Fibroblast of lung (primary cell): ENCODE measurements around the gene PCSK6. TPM values are rescaled to one million over a fixed set of nuclear protein-coding genes. Genes with fewer than 3 reads are reported as not detected.

ENCODE experiments used
- DNase-seq, 2 donors: peaks; one replicate each; pipeline versions ENCODE4 v3.0.0 to v3.0.0-alpha.2; 2010; ENCODE audit warnings: low read depth in 2 of 2
- H2AFZ ChIP-seq: 2 replicates; pipeline ENCODE4 v1.5.1; 2012; ENCODE audit warnings: low read length, control low read depth, inconsistent platforms
- H3K27ac ChIP-seq: 2 replicates; pipeline ENCODE4 v1.5.1; 2011; ENCODE audit warnings: low read length, control low read depth; ENCODE audit not compliant: insufficient read depth
- H3K27me3 ChIP-seq: 2 replicates; pipeline ENCODE4 v1.5.1; 2011; ENCODE audit warnings: mild to moderate bottlenecking, low read length; ENCODE audit not compliant: control insufficient read depth, insufficient read depth
- H3K36me3 ChIP-seq: 2 replicates; pipeline ENCODE4 v1.5.1; 2011; ENCODE audit warnings: low read length; ENCODE audit not compliant: control insufficient read depth, insufficient read depth
- H3K4me1 ChIP-seq: 2 replicates; pipeline ENCODE4 v1.5.1; 2011; ENCODE audit warnings: low read length; ENCODE audit not compliant: control insufficient read depth, insufficient read depth; ENCODE audit errors: extremely low read depth
- H3K4me2 ChIP-seq: 2 replicates; pipeline ENCODE4 v1.5.1; 2011; ENCODE audit warnings: low read length, control low read depth; ENCODE audit not compliant: insufficient read depth; ENCODE audit errors: extremely low read depth
- H3K4me3 ChIP-seq, 4 experiments: fragments of 200-600 bp in 1 of 4; sonication (generic) in 1 of 4; replicated peaks in 1 of 4; 2 replicates each; pipeline ENCODE4 v1.5.1; 2011 to 2016; ENCODE audit warnings: low read length in 4 of 4, low read depth in 3 of 4, mild to moderate bottlenecking in 3 of 4, control low read depth in 2 of 4, inconsistent platforms in 1 of 4, mixed read lengths in 1 of 4; ENCODE audit not compliant: insufficient read depth in 1 of 4; ENCODE audit errors: control extremely low read depth in 1 of 4
- H3K79me2 ChIP-seq: 2 replicates; pipeline ENCODE4 v1.5.1; 2012; ENCODE audit warnings: mild to moderate bottlenecking, low read length, inconsistent platforms; ENCODE audit not compliant: control insufficient read depth, insufficient read depth
- H3K9ac ChIP-seq: 2 replicates; pipeline ENCODE4 v1.5.1; 2011; ENCODE audit warnings: mild to moderate bottlenecking, low read length, control low read depth; ENCODE audit not compliant: insufficient read depth
- H3K9me3 ChIP-seq: 2 replicates; pipeline ENCODE4 v1.5.1; 2012; ENCODE audit warnings: low read depth, low read length; ENCODE audit not compliant: control insufficient read depth, insufficient read depth
- H4K20me1 ChIP-seq: 2 replicates; pipeline ENCODE4 v1.5.1; 2011; ENCODE audit warnings: low read length; ENCODE audit not compliant: control insufficient read depth, insufficient read depth; ENCODE audit errors: extremely low read depth
- CTCF ChIP-seq, 2 donors: IDR thresholded peaks in 1 of 2; conservative IDR thresholded peaks in 1 of 2; 1 replicate in 1 of 2; 2 replicates in 1 of 2; pipeline ENCODE4 v1.5.1; 2011 to 2012; ENCODE audit warnings: low read length in 2 of 2, control low read depth in 1 of 2, inconsistent platforms in 1 of 2, low read depth in 1 of 2, mild to moderate bottlenecking in 1 of 2
- EZH2 ChIP-seq: IDR thresholded peaks from 2 replicates; pipeline ENCODE4 v1.5.1; 2012; ENCODE audit warnings: low read length, control low read depth, mild to moderate bottlenecking; ENCODE audit errors: missing control alignments
- polyA plus RNA-seq, 2 donors: library from polyadenylated mRNA; depleted of rRNA in 1 of 2; stranded (reverse) in 1 of 2; unstranded in 1 of 2; fragments of >200 nt; gene quantifications; 2 replicates each; pipeline ENCODE4 v1.2.1, GENCODE V29; 2011 to 2012; ENCODE audit warnings: missing spikeins in 1 of 2
- total RNA-seq: library from RNA; depleted of rRNA; stranded (reverse); fragments of >200 nt; gene quantifications from 2 replicates; pipeline ENCODE4 v1.2.1, GENCODE V29; 2014

PCSK6 gene
- total and polyA plus RNA-seq, 2 donors (not counting 1 experiment from before 2014, with no cell fraction given) = 0.02 to 0.83 TPM

- Histone ChIP-seq H3K9me3 (no peaks in the 10 kb centered on the region), H3K9ac (no peak overlapping the region), H3K36me3 (no peaks in the 10 kb centered on the region), H3K4me3 (no peak overlapping the region), H3K79me2 (no peaks in the 10 kb centered on the region), H3K4me1 (no peaks in the 10 kb centered on the region), H3K4me2 (no peak overlapping the region), H2AFZ (no peak overlapping the region), H3K27me3 (peaks cover 25% of the 10 kb centered on the region), H4K20me1 (no peaks in the 10 kb centered on the region), H3K27ac (no peak overlapping the region)
- TF ChIP-seq EZH2 = no peak
- no peak for TF ChIP-seq CTCF (conservative IDR thresholded peaks at IDR 0.05 in 1 of 2, IDR thresholded peaks at IDR 0.05 in 1 of 2; ENCODE audit: low read depth in 1 of 2, low read length in 2 of 2)
- no peak for DNase-seq
Measured at GRCh38 chr15:101490922-101491733, 1.6 kb upstream of the PCSK6 start.

DNA sequence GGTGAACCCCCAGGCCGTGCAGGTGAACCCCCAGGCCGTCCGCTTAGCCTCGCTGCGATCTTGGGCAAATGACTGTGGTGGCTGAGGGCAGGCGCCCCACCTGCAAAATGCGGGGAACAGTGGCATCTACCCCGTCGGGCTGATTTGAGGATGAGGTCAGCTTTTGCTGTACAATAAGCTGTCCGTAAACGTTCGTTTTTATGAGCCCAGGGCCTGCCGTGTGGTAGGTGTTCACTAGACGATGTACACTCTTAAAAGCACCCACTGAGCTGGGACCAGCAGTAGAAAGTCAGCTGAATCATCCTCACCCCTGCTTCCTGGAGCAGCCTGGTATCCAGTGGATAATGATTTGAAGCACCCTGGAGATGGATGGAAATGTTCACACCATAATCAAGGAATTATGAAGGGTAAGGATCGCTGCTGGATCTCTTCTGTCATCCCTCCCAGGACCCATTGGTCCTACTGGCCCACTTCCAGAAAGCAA, 943 bp upstream of the PCSK6 start:
- Histone ChIP-seq H3K27ac (no peak overlapping the region), H3K4me1 (no peaks in the 10 kb centered on the region), H3K4me3 (no peak overlapping the region), H3K9me3 (no peaks in the 10 kb centered on the region), H3K9ac (no peak overlapping the region), H2AFZ (no peak overlapping the region), H3K79me2 (no peaks in the 10 kb centered on the region), H3K4me2 (no peak overlapping the region), H4K20me1 (no peaks in the 10 kb centered on the region), H3K36me3 (no peaks in the 10 kb centered on the region), H3K27me3 (peaks cover 22% of the 10 kb centered on the region)
- DNase-seq = no peak
- TF ChIP-seq CTCF (conservative IDR thresholded peaks at IDR 0.05 in 1 of 2, IDR thresholded peaks at IDR 0.05 in 1 of 2; ENCODE audit: low read depth in 1 of 2, low read length in 2 of 2) (no peak), EZH2 (no peak)

DNA sequence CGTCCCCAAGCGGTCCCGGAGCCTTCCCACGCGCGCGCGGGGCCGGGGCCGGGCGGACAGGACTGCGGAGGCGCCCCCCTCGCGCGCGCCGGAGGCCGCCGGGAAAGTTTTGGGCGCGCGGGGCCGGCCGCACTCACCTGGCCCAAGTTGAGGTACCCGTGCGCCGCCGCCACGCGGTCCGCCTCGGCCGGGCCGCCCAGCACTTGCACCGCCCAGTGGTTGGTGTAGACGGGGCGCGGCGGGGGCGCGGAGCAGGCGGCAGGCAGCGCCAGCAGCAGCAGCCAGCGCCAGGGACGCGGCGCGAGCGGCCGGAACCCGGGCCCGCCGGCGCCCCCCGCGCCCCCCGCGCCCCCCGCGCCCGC, 289 bp downstream of the PCSK6 start:
- Histone ChIP-seq H3K36me3 (no peaks in the 10 kb centered on the region), H3K9me3 (no peaks in the 10 kb centered on the region), H2AFZ (no peak overlapping the region), H3K27me3 (peaks cover 16% of the 10 kb centered on the region), H3K79me2 (no peaks in the 10 kb centered on the region), H3K4me3 (no peak overlapping the region), H3K4me2 (no peak overlapping the region), H3K4me1 (no peaks in the 10 kb centered on the region), H4K20me1 (no peaks in the 10 kb centered on the region), H3K27ac (no peak overlapping the region), H3K9ac (no peak overlapping the region)
- DNase-seq = peak in 1 of 2 donors; percentile 16
- TF ChIP-seq EZH2 = no peak
- TF ChIP-seq CTCF (conservative IDR thresholded peaks at IDR 0.05 in 1 of 2, IDR thresholded peaks at IDR 0.05 in 1 of 2; ENCODE audit: low read depth in 1 of 2, low read length in 2 of 2) = no peak
